HG02884 (cell line): ENCODE measurements around the gene COL6A3.

Experiments used
- ATAC-seq: cut with Tn5 transposase; IDR thresholded peaks from one replicate; pipeline ENCODE4 v1.9.1; 2021; ENCODE audit warnings: mild to moderate bottlenecking, moderate library complexity; ENCODE audit not compliant: unreplicated experiment

The COL6A3 gene

GRCh38 chr2:237445611-237446337 lies 31.8 kb upstream of the COL6A3 start:
- ATAC-seq: no peak

DNA sequence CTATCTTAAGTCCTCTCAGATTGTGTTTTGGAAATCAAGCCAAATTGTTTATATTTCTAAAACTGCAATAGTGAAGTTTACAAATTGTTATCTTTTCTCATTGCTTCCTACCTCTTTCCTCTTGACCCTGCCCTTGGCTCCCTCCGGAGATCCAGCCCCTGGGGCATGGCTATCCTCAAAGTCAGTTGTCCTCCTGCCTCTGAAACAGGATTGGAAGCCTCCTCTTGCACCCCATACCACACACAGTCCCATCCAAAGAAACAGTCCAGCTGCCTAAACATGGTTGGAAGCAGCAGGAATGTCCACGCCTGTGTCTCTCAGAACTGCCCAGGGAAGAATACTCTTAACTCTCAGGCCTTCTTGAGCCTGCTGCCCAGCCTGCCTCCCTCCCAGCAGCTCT lies 30.1 kb upstream of the COL6A3 start:
- no peak for ATAC-seq

GRCh38 chr2:237441605-237442274 lies 27.8 kb upstream of the COL6A3 start:
- ATAC-seq: no peak

GRCh38 chr2:237440819-237441281 lies 26.9 kb upstream of the COL6A3 start:
- no peak for ATAC-seq

DNA sequence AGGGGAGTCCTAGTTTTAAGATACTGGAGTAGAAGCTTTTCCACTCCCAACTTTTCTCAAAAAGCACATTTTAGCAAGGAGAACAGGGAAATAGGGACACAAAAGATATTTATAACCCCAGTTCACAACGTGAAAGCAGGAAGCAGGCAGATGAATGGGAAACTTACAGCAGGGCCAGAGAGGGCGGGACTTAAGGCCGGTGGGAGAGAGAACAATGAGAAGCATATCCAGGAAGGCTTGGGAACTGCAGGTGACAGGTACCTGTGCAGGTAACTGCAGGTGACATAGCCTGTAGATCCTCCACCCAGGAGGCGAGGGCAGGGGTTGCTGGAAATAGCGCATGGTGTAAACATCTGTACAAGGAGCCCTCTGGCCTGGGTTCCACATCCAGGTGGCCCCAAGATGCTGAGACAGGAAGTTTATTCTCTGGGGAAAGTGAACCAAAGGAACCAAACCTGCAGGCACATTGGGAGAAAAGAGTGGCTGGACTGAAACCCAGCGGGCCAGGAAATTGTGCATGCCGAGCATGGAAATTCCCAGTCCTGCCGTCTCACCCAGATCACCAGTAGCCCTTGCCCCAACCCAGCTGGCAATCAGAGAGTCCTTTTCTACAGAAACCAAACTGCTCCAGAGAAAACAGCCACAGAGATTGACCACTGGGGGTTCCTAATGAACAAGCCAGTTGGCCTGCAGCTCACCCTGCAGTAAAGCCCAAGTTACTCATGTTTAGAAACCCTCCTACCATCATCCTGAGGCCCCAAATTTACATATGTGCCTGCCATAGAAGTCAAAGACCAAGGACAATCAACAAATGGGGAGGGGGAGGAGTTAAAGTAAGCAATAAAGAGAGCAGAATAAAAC lies 24.3 kb upstream of the COL6A3 start:
- no peak for ATAC-seq

DNA sequence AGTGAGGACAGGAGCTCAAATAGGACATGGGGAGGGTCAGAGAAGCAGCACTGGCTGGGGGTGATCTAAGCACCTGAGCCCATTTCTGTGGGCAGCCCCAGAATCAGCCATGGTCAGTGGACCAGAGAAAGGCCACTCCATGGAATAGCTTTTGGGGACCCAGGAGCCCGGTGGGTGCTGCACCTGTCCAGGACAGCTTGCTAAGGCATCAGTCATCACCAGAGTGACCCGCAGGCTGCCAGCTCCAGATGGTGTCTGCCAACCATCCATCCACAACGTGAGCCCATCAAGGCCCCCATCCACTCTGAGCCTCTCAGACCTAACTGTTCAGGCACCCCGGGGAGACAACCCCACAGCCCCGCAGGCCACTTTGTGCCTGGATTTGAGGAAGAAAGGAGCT lies 23.6 kb upstream of the COL6A3 start:
- no peak for ATAC-seq

GRCh38 chr2:237435844-237436587 lies 22.1 kb upstream of the COL6A3 start:
- no peak for ATAC-seq

DNA sequence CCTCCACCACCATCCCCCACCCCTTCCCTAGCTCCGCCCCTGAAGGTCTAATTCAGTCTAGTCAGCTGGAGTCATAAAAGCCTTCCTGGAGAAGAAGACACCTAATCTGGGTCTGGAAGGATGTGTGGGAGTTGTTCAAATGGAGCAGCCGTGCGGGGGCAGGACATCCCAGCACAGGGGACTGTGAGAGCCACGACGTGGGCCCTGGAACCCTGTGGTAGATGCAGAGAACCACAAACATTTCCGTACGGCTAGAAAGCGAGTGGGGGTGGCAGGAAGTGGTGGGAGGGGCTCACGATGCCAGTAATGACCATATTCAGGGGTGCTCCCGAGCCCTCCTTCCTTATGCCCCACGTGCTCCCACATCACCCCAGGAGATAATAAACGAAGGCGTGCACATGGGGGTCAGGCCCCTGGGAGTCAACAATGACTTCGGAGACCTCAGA lies 20.9 kb upstream of the COL6A3 start:
- peak; percentile 77 for ATAC-seq

DNA sequence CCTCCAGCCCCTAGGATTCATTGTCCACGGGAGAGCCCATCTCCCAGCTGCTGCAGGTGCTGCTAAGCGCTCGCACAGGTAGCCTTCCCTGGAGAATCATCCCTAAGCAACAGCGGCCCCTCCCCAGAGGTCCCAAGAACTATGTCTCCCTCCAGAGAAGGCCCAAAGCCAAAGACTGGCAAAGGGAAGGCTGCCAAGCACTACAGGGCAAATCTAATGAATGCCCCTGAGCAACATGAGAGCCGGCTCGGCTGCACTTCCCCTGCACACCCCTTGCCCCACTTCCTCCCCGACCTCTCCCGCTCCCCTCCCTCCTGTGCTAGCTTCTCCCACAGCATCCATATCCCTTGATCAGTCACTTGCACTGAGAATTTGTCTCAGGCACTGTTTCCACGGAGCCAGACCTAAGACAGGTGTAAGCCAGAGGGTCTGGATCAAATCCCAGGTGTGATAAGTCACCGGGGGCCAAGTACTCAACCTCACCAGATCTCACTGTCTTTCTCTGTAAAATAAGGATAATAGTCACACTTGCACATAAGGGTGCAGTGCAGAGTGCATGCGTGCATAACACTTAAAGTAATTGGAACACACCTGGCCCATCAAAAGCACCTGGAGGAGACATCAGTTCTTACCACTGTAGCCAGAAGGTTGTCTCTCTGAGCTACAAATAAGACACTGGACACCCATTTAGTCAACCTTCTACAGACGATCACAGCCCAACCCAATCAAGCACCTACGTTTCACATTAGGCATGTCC lies 20.1 kb upstream of the COL6A3 start:
- ATAC-seq: no peak

GRCh38 chr2:237432484-237433092 lies 18.6 kb upstream of the COL6A3 start:
- no peak for ATAC-seq

DNA sequence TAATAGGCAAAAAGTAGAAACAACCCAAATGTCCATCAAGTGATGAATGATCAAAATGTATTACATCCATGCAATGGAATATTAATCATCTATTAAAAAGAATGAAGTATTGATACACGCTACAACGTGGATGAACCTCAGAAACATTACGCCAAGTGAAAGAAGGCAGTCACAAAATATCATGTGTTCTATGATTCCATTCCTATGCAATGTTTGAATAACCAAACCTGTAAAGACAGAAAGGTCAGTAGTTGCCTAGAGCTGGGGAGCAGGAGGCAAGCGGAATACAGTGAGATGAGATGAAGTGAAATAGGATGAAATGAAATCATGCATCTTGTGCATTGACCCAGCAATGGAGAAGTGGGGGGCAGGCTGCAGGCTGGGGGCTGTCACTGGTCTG lies 17.9 kb upstream of the COL6A3 start:
- ATAC-seq: no peak

- ATAC-seq: no peak
Observed at GRCh38 chr2:237431372-237431771, 17.4 kb upstream of the COL6A3 start.

GRCh38 chr2:237430861-237431260 lies 16.9 kb upstream of the COL6A3 start:
- ATAC-seq: no peak

GRCh38 chr2:237429753-237430152 lies 15.8 kb upstream of the COL6A3 start:
- no peak for ATAC-seq

GRCh38 chr2:237427769-237428506 lies 14.0 kb upstream of the COL6A3 start:
- ATAC-seq: no peak

DNA sequence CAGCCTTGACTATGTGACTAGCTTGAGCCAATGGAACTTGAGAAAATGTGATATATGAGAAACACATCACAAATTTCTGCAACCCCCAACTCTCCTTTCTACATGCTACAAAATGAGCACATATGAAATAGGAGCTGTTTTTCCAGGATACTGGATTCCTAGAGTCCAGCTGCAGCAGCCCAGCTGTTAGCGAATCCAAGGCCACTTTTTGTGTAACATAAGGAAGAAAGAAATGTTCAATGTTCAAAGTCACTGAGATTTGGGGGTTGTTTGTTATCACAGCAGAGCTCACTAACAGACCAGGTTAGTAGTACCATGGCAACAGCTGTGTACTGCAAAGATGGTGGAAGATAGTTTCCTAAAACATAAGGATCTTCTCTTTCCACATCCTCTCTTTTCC lies 12.6 kb upstream of the COL6A3 start:
- no peak for ATAC-seq

DNA sequence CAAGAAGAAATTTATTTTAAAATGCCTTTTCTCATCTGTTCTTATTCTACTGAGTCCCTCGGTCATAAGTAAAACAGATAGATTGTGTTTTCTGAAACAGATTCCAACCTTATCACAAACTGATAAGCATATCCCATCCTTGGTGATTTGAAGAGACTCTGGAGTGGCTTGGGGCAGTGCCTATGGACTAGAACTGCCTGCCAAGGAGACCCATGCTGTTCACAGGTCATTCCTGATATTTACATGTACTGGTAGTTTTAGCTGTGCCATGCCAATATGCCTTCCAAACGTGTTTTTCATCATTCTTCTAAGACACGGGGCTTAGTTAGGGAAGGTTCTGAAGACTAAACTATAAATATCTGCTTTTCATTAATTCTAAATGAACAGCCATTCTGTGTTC lies 11.4 kb upstream of the COL6A3 start:
- ATAC-seq: no peak

GRCh38 chr2:237424544-237424943 lies 10.6 kb upstream of the COL6A3 start:
- ATAC-seq: no peak

DNA sequence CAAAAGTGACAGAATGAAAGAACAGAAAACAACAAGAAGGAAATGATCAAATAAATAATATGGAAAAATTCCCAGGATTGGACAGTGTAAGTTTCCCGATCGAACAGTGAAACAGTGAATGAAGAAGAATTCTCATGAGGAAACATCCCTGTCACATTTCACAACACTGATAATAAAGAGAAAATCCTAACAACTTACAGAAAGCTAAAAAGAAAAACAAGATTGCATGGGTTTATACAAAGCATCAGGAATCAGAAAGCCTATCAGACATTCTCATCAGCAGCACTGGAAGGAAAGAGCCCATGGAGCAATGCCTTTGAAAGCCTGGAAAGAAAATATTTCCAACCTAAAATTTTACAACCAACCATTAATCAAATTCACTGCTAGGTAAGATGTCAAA lies 9.9 kb upstream of the COL6A3 start:
- ATAC-seq: no peak
